Loucy (cell line): ENCODE results near the gene TRPV6.

ENCODE experiments used
- H2AFZ ChIP-seq: fragments of 200-600 bp; sonication (generic); 2 replicates; pipeline ENCODE4 v1.6.0; 2016; ENCODE audit warnings: antibody characterized with exemption, mild to moderate bottlenecking, low read length, moderate library complexity
- H3F3A ChIP-seq: fragments of 200-600 bp; 2 replicates; pipeline ENCODE4 v1.6.0; 2016; ENCODE audit warnings: antibody characterized with exemption, low read depth, mild to moderate bottlenecking
- H3K27me3 ChIP-seq: fragments of 200-600 bp; sonication (generic); 2 replicates; pipeline ENCODE4 v1.6.1; 2014; ENCODE audit warnings: low read length, mild to moderate bottlenecking; ENCODE audit not compliant: insufficient read depth, poor library complexity, severe bottlenecking
- H3K36me3 ChIP-seq: fragments of 200-600 bp; sonication (generic); 2 replicates; pipeline ENCODE4 v1.6.1; 2016; ENCODE audit warnings: low read length; ENCODE audit not compliant: insufficient read depth
- H3K4me1 ChIP-seq: fragments of 200-600 bp; sonication (generic); 2 replicates; pipeline ENCODE4 v1.5.1; 2014; ENCODE audit warnings: low read length, mild to moderate bottlenecking; ENCODE audit not compliant: insufficient read depth, poor library complexity, severe bottlenecking
- H3K4me2 ChIP-seq: fragments of 200-600 bp; sonication (generic); 2 replicates; pipeline ENCODE4 v1.6.0; 2014; ENCODE audit warnings: antibody characterized with exemption, low read length, low read depth, mild to moderate bottlenecking; ENCODE audit not compliant: poor library complexity, severe bottlenecking
- H3K4me3 ChIP-seq: fragments of 200-600 bp; sonication (generic); 2 replicates; pipeline ENCODE4 v1.5.1; 2014; ENCODE audit warnings: low read length, mild to moderate bottlenecking, mixed read lengths; ENCODE audit not compliant: poor library complexity, severe bottlenecking
- H3K79me2 ChIP-seq: fragments of 200-600 bp; sonication (generic); 2 replicates; pipeline ENCODE4 v1.6.1; 2014; ENCODE audit warnings: low read length; ENCODE audit not compliant: insufficient read depth
- H3K9ac ChIP-seq: fragments of 200-600 bp; sonication (generic); 2 replicates; pipeline ENCODE4 v1.6.0; 2014; ENCODE audit warnings: mild to moderate bottlenecking, low read depth, low read length, moderate library complexity; ENCODE audit not compliant: poor library complexity, severe bottlenecking
- H3K9me2 ChIP-seq: fragments of 200-600 bp; sonication (generic); replicated peaks from 2 replicates; pipeline ENCODE4 v1.6.1; 2016; ENCODE audit warnings: low read depth, low read length, mixed read lengths
- H3K9me3 ChIP-seq: fragments of 200-600 bp; sonication (generic); 2 replicates; pipeline ENCODE4 v1.6.1; 2014; ENCODE audit warnings: mild to moderate bottlenecking, antibody characterized with exemption, low read length, low read depth; ENCODE audit not compliant: insufficient read depth
- H4K20me1 ChIP-seq: fragments of 200-600 bp; sonication (generic); 2 replicates; pipeline ENCODE4 v1.6.0; 2014; ENCODE audit warnings: antibody characterized with exemption, low read length, mild to moderate bottlenecking; ENCODE audit not compliant: insufficient read depth, poor library complexity, severe bottlenecking
- EZH2phosphoT487 ChIP-seq: fragments of 200-600 bp; IDR thresholded peaks from 2 replicates; pipeline ENCODE4 v1.6.1; 2018; ENCODE audit warnings: antibody characterized with exemption, mild to moderate bottlenecking, moderate library complexity, borderline replicate concordance
- TF ChIP-seq, protein P1 (sequence below): fragments of 200-600 bp; sonication (generic); conservative IDR thresholded peaks from 2 replicates; pipeline ENCODE4 v1.5.1; 2014; ENCODE audit warnings: mild to moderate bottlenecking, antibody characterized with exemption, low read length

TRPV6 gene

GRCh38 chr7:142827951-142828500 lies 57.5 kb downstream of the TRPV6 start:
- Histone ChIP-seq H3K4me1 (peaks cover 4% of the 10 kb centered on the region), H3K9me3 (peaks cover 13% of the 10 kb centered on the region; the same call in 1 of the 2 replicates), H3K4me2 (no peak overlapping the region), H3K4me3 (no peak overlapping the region), H3K79me2 (no peaks in the 10 kb centered on the region), H3F3A (no peaks in the 10 kb centered on the region), H4K20me1 (no peaks in the 10 kb centered on the region), H2AFZ (no peak overlapping the region), H3K36me3 (no peaks in the 10 kb centered on the region; the same call in 1 of the 2 replicates), H3K9ac (no peak overlapping the region), H3K9me2 (no peaks in the 10 kb centered on the region), H3K27me3 (no peaks in the 10 kb centered on the region)
- TF ChIP-seq, protein P1, sequence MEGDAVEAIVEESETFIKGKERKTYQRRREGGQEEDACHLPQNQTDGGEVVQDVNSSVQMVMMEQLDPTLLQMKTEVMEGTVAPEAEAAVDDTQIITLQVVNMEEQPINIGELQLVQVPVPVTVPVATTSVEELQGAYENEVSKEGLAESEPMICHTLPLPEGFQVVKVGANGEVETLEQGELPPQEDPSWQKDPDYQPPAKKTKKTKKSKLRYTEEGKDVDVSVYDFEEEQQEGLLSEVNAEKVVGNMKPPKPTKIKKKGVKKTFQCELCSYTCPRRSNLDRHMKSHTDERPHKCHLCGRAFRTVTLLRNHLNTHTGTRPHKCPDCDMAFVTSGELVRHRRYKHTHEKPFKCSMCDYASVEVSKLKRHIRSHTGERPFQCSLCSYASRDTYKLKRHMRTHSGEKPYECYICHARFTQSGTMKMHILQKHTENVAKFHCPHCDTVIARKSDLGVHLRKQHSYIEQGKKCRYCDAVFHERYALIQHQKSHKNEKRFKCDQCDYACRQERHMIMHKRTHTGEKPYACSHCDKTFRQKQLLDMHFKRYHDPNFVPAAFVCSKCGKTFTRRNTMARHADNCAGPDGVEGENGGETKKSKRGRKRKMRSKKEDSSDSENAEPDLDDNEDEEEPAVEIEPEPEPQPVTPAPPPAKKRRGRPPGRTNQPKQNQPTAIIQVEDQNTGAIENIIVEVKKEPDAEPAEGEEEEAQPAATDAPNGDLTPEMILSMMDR: no peak
- no peak for TF ChIP-seq EZH2phosphoT487

- Histone ChIP-seq H3K4me2 (no peak overlapping the region), H3K27me3 (no peaks in the 10 kb centered on the region)
- TF ChIP-seq, protein P1: no peak
- TF ChIP-seq EZH2phosphoT487: no peak
Observed at GRCh38 chr7:142822714-142823113, 62.8 kb downstream of the TRPV6 start.

More at GRCh38 chr7:142822714-142823113, 62.8 kb downstream of the TRPV6 start:
- Histone ChIP-seq H3K9ac (no peak overlapping the region), H3K9me3 (peaks cover 13% of the 10 kb centered on the region; the same call in 1 of the 2 replicates), H3K79me2 (no peaks in the 10 kb centered on the region), H3K4me1 (peaks cover under 1% of the 10 kb centered on the region), H3K36me3 (no peaks in the 10 kb centered on the region; the same call in 1 of the 2 replicates), H3K4me3 (no peak overlapping the region), H4K20me1 (no peaks in the 10 kb centered on the region), H3K9me2 (no peaks in the 10 kb centered on the region), H3F3A (no peaks in the 10 kb centered on the region), H2AFZ (no peak overlapping the region)
